PC-9 (cell line): ENCODE data around the gene YPEL2. TPM values are rescaled to one million over a fixed set of nuclear protein-coding genes. Genes with fewer than 3 reads are reported as not detected.

Experiments
- BruUV-seq: library from RNA; stranded (reverse); fragments of 400-500 nt; replicated peaks from 2 replicates; lab custom pipeline; 2021; lab: Mats Ljungman, UMichigan
- CTCF ChIA-PET: fragments of 300-600 bp; sonication (Branson Sonifier 250); formaldehyde crosslinking; loops from one replicate; lab custom pipeline; 2022; ENCODE audit warnings: antibody characterized with exemption; lab: Charles Lee
- POLR2A ChIA-PET: fragments of 300-600 bp; sonication (Branson Sonifier 250); formaldehyde crosslinking; loops from one replicate; lab custom pipeline; 2022; ENCODE audit warnings: antibody characterized with exemption; ENCODE audit not compliant: unreplicated experiment; lab: Charles Lee
- DNase-seq, 2 experiments: peaks; one replicate each; pipeline versions ENCODE4 v3.0.0 to v3.0.0-alpha.2; 2015 to 2022; ENCODE audit warnings: mixed read lengths in 1 of 2
- H2AFZ ChIP-seq: fragments of 200-600 bp; sonication (generic); 2 replicates; pipeline ENCODE4 v1.8.1; 2017; ENCODE audit warnings: antibody characterized with exemption
- H3F3A ChIP-seq: fragments of 200-600 bp; sonication (generic); 2 replicates; pipeline ENCODE4 v1.8.1; 2017; ENCODE audit warnings: antibody characterized with exemption, mild to moderate bottlenecking, low read depth; ENCODE audit not compliant: insufficient read depth
- H3K27ac ChIP-seq: fragments of 200-600 bp; sonication (generic); 2 replicates; pipeline ENCODE4 v1.6.1; 2016; ENCODE audit warnings: mixed run types
- H3K27me3 ChIP-seq: fragments of 200-600 bp; sonication (generic); 2 replicates; pipeline ENCODE4 v1.6.1; 2016; ENCODE audit warnings: low read depth, mixed run types; ENCODE audit not compliant: insufficient read depth
- H3K36me3 ChIP-seq: fragments of 200-600 bp; sonication (generic); 2 replicates; pipeline ENCODE4 v1.6.1; 2016; ENCODE audit warnings: low read depth, mixed run types
- H3K4me1 ChIP-seq: fragments of 200-600 bp; sonication (generic); replicated peaks from 2 replicates; pipeline ENCODE4 v1.6.1; 2016; ENCODE audit warnings: mixed run types; ENCODE audit not compliant: insufficient read depth
- H3K4me2 ChIP-seq: fragments of 200-600 bp; sonication (generic); 2 replicates; pipeline ENCODE4 v1.6.1; 2017; ENCODE audit warnings: mixed run types
- H3K4me3 ChIP-seq: fragments of 200-600 bp; sonication (generic); 2 replicates; pipeline ENCODE4 v1.6.1; 2016; ENCODE audit warnings: mixed run types
- H3K79me2 ChIP-seq: fragments of 200-600 bp; sonication (generic); 2 replicates; pipeline ENCODE4 v1.6.1; 2017; ENCODE audit warnings: low read depth, mixed run types
- H3K9me2 ChIP-seq: fragments of 200-600 bp; sonication (generic); 2 replicates; pipeline ENCODE4 v1.8.1; 2017; ENCODE audit warnings: mild to moderate bottlenecking; ENCODE audit not compliant: insufficient read depth
- H3K9me3 ChIP-seq: fragments of 200-600 bp; sonication (generic); 2 replicates; pipeline ENCODE4 v1.8.1; 2016; ENCODE audit warnings: low read depth; ENCODE audit not compliant: insufficient read depth
- H4K20me1 ChIP-seq: fragments of 200-600 bp; sonication (generic); 2 replicates; pipeline ENCODE4 v1.8.1; 2017; ENCODE audit not compliant: insufficient read depth
- CTCF ChIP-seq: fragments of 200-600 bp; sonication (generic); conservative IDR thresholded peaks from 2 replicates; pipeline ENCODE4 v1.6.1; 2017; ENCODE audit warnings: mixed run types, antibody characterized with exemption, mild to moderate bottlenecking, moderate library complexity
- EZH2 ChIP-seq: fragments of 200-600 bp; sonication (generic); IDR thresholded peaks from 2 replicates; pipeline ENCODE4 v1.8.0; 2017; ENCODE audit warnings: antibody characterized with exemption, low read depth
- intact Hi-C: fragments of 100-400 bp; cut with micrococcal nuclease; formaldehyde crosslinking; loops from one replicate; pipeline ENCODE4 v1.10.0; 2022; ENCODE audit not compliant: unreplicated experiment
- total RNA-seq: library from RNA; stranded (reverse); gene quantifications from 2 replicates; pipeline ENCODE4 v1.2.3, GENCODE V29; 2021

YPEL2 gene
- total RNA-seq, 1 experiment from 2014 or later: 12.9 TPM

- Histone ChIP-seq H2AFZ (no peak overlapping the region), H3K9me2 (no peaks in the 10 kb centered on the region), H3K4me3 (no peak overlapping the region), H3F3A (peaks cover 7% of the 10 kb centered on the region; the same call in 1 of the 2 replicates), H4K20me1 (no peaks in the 10 kb centered on the region), H3K4me1 (peaks cover 25% of the 10 kb centered on the region), H3K27me3 (no peaks in the 10 kb centered on the region), H3K36me3 (no peaks in the 10 kb centered on the region), H3K4me2 (no peak overlapping the region), H3K79me2 (0 out of 2 replicates have a peak, but pooled peaks cover 6% of the 10 kb centered on the region), H3K9me3 (no peaks in the 10 kb centered on the region), H3K27ac (no peak overlapping the region)
- DNase-seq: no peak
- ChIA-PET CTCF (no interaction called here), POLR2A (no interaction called here)
- intact Hi-C loops: loop anchor here (2.0 kb wide), 1 partner anchor 33 kb away; no protein-coding TSS in a partner anchor
- no peak for TF ChIP-seq CTCF
- no peak for TF ChIP-seq EZH2
- no TSS peak for BruUV-seq
These were observed 42.5 kb downstream of the YPEL2 start for GRCh38 chr17:59373882-59374495.

- 0 out of 2 replicates have a peak, but pooled peaks cover 2% of the 10 kb centered on the region for H3K79me2 ChIP-seq
- no peaks in the 10 kb centered on the region for H3K9me2 ChIP-seq
- H3K36me3 ChIP-seq: no peaks in the 10 kb centered on the region
- no peak overlapping the region for H3K4me2 ChIP-seq
- H3K9me3 ChIP-seq: no peaks in the 10 kb centered on the region
- DNase-seq: no peak
- H3F3A ChIP-seq: peaks cover 7% of the 10 kb centered on the region; the same call in 1 of the 2 replicates
- intact Hi-C loops: no loop called here
- peaks cover 20% of the 10 kb centered on the region for H3K4me1 ChIP-seq
- H3K4me3 ChIP-seq: no peak overlapping the region
- no peaks in the 10 kb centered on the region for H4K20me1 ChIP-seq
- H2AFZ ChIP-seq: no peak overlapping the region
- H3K27me3 ChIP-seq: no peaks in the 10 kb centered on the region
- no peak overlapping the region for H3K27ac ChIP-seq
- no peak for TF ChIP-seq EZH2
- no peak for TF ChIP-seq CTCF
- CTCF ChIA-PET: no interaction called here
- no TSS peak for BruUV-seq
- POLR2A ChIA-PET: no interaction called here
These were observed 43.2 kb downstream of the YPEL2 start for GRCh38 chr17:59374612-59375011.

GRCh38 chr17:59375857-59376256, 44.4 kb downstream of the YPEL2 start:
- ChIA-PET POLR2A (no interaction called here), CTCF (no interaction called here)
- no peaks in the 10 kb centered on the region for H3K79me2 ChIP-seq
- H3K4me3 ChIP-seq: no peak overlapping the region
- H3K9me3 ChIP-seq: no peaks in the 10 kb centered on the region
- BruUV-seq: no TSS peak
- H3K36me3 ChIP-seq: no peaks in the 10 kb centered on the region
- H3K27ac ChIP-seq: no peak overlapping the region
- no peaks in the 10 kb centered on the region for H3K27me3 ChIP-seq
- intact Hi-C loops: no loop called here
- TF ChIP-seq CTCF (no peak), EZH2 (no peak)
- no peaks in the 10 kb centered on the region for H4K20me1 ChIP-seq
- no peak overlapping the region for H2AFZ ChIP-seq
- DNase-seq: no peak
- H3K9me2 ChIP-seq: no peaks in the 10 kb centered on the region
- peaks cover 18% of the 10 kb centered on the region for H3K4me1 ChIP-seq
- peaks cover 7% of the 10 kb centered on the region; the same call in 1 of the 2 replicates for H3F3A ChIP-seq
- no peak overlapping the region for H3K4me2 ChIP-seq
